Measurements from ENCODE around the gene MRPL34. TPM values are rescaled to one million over a fixed set of nuclear protein-coding genes. Genes with fewer than 3 reads are reported as not detected.
A peak's percentile ranks its signal among the peaks of the same experiment; 100 is the strongest.

The MRPL34 gene
- total RNA-seq, 1 experiment from 2014 or later, result 48.4 TPM

DNA sequence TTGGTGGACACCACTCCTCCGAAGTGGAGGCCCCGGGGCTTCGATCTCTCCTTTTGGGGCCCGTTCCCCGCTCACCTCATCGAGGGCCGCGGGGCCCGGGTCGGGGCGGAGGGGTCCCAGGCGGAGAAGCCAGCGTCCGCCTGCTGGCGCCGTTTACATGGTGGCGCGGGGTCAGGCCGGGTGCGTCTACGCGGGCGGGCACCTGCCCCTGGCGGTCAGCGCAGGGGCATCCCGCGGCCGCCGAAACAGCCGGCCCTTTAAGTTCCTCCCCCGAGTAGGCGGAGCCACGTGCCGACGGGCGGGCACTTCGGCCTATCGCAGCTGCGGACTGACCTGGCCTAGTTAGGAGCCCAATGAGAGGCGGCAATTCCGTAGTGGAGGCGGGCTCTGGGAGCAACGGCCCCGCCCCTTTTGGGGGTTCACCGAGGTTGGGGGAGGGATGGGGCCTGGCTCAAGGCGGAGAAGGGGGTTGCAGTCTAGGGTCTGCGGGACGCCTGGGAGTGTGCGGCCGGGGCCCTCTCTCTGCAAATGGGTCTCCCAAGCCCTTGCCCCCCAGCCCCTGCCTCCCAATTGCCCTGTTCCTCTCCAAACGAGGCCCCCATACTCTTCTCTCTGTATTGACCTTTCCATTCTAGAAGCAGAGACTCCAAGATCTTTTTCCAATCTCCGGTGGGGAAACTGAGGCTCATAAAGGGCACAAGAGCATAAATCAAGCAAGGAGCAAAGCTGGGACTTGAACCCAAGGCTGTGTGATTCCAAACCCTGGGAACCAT is 2.3 kb upstream of the MRPL34 start, which contains the start of gene ABHD8:
Gene ABHD8, minus strand, starts transcription at position 259 of the 773 bp plus-strand sequence. CDS start 1,809 bp downstream, outside the sequence.
- in situ Hi-C loops (cut with HindIII; ENCODE audit: low pct_unique_long_range_greater_than_20kb, low sequenced_read_pairs), result no loop called here

GRCh38 chr19:17303940-17304267 is 1.8 kb upstream of the MRPL34 start:
- in situ Hi-C loops (cut with HindIII; ENCODE audit: low pct_unique_long_range_greater_than_20kb, low sequenced_read_pairs), result no loop called here
- DNase-seq (ENCODE audit: low read depth, low spot score), result no peak

More for the DNA sequence above, 2.3 kb upstream of the MRPL34 start, which contains the start of gene ABHD8:
- peak; percentile 90 for DNase-seq (ENCODE audit: low read depth, low spot score)

GRCh38 chr19:17304386-17305215 is 1.1 kb upstream of the MRPL34 start:
- DNase-seq (ENCODE audit: low read depth, low spot score), result no peak
- in situ Hi-C loops (cut with HindIII; ENCODE audit: low pct_unique_long_range_greater_than_20kb, low sequenced_read_pairs), result no loop called here

DNA sequence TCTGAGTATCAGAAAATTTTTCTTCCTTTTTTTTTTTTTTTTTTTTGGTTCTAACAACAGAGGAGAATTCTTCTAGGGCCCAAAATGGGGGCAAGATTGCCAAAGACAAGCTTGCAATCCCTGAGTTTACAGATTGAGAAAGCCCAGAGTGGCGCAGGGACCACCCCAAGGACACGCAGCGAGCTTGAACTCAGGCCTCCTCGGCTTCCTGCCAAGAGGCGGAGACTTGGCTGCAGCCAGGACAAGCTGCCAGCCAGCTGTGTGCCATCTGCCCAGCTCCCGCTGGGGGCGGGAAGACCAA is 506 bp upstream of the MRPL34 start:
- DNase-seq (ENCODE audit: low read depth, low spot score), result no peak
- in situ Hi-C loops (cut with HindIII; ENCODE audit: low pct_unique_long_range_greater_than_20kb, low sequenced_read_pairs), result no loop called here

DNA sequence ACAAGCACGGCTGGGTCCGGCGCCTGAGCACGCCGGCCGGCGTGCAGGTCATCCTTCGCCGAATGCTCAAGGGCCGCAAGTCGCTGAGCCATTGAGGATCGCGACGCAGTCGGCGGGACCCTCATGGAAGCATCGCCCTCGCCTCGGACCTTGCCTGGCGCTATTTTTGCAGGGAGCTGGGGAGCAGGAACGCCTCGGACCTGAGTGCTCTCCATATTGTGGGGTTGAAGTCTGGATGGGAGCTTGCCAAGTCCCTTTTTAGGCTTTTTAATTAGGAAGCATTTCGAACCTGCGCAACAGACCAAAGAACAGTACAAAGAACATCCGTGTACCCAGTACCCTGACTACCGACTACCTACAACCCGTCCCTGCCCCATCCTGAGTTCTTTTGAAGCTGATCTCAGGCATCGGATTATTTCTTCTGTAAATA is 628 bp downstream of the MRPL34 start:
- in situ Hi-C loops (cut with HindIII; ENCODE audit: low pct_unique_long_range_greater_than_20kb, low sequenced_read_pairs), result no loop called here

GRCh38 chr19:17307876-17308377 is 2.3 kb downstream of the MRPL34 start:
- no peak for DNase-seq (ENCODE audit: low read depth, low spot score)
- in situ Hi-C loops (cut with HindIII; ENCODE audit: low pct_unique_long_range_greater_than_20kb, low sequenced_read_pairs), result no loop called here

More for the DNA sequence above, 628 bp downstream of the MRPL34 start:
- DNase-seq (ENCODE audit: low read depth, low spot score), result peak; percentile 11

DNA sequence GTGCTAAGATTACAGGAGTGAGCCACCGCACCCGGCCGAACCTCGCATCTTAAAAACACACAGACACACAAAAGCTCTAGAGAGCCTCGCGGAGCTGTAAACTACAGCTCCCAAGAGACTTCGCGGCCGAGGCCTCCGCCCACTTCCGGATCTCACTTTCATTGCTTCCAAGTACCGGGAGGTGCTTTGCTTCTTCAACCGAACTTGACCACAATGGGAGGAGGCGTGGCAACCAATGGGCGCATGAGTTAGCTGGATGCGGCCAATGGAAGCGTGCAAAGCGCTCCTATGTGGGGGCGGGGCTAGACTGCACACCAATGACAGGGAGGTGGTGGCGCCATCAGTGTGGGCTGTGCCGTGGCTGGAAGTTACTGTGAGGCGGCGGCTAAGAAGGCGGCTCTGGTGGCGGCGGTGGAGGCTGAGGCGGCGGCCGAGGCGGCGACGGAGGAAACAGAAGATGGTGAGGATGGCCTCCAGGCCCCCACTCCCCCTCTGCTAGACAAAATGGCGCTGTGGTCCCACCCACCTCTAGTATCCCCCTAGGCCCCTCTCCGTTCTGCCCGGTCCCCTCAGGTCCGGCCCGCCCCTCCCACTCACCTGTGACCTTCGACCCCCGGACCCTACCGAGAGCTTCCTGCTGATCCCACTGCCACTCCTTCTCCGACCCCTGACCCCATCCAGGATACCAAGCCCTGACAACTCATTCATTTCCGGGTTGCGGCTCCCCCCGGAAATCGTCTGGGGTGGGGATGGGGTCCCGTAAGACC is 3.7 kb downstream of the MRPL34 start, which contains the start of gene DDA1:
Gene DDA1, plus strand, starts transcription at position 366 of the 767 bp plus-strand sequence. Its CDS starts 92 bp downstream, at position 458.
- in situ Hi-C loops (cut with HindIII; ENCODE audit: low pct_unique_long_range_greater_than_20kb, low sequenced_read_pairs), result no loop called here
- DNase-seq (ENCODE audit: low read depth, low spot score), result peak; percentile 99

DNA sequence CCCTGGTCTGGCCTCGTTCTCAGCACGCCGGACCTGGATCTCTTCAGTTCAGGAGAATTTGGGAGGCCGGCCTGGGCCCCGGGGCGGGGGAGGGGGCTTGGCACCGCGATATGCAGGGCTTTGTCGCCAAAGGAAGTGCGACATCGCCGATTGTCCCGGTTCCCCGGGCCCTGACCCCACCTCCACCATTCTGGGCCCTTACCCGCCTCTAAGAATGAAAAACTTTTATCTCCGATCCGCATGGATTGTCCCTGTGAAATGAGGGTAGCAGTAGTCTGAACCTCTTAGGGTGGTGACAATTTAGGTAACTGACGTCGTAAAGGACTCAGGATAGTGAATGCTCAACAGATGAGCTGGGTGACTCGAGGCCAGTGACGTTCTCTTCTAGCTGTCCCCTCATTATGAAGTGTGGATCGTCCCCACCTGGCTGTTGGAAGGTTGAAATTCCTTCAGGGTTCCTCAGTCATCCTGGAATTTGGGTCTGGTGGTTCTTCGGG is 4.3 kb downstream of the MRPL34 start:
- no peak for DNase-seq (ENCODE audit: low read depth, low spot score)
- in situ Hi-C loops (cut with HindIII; ENCODE audit: low pct_unique_long_range_greater_than_20kb, low sequenced_read_pairs), result no loop called here

DNA sequence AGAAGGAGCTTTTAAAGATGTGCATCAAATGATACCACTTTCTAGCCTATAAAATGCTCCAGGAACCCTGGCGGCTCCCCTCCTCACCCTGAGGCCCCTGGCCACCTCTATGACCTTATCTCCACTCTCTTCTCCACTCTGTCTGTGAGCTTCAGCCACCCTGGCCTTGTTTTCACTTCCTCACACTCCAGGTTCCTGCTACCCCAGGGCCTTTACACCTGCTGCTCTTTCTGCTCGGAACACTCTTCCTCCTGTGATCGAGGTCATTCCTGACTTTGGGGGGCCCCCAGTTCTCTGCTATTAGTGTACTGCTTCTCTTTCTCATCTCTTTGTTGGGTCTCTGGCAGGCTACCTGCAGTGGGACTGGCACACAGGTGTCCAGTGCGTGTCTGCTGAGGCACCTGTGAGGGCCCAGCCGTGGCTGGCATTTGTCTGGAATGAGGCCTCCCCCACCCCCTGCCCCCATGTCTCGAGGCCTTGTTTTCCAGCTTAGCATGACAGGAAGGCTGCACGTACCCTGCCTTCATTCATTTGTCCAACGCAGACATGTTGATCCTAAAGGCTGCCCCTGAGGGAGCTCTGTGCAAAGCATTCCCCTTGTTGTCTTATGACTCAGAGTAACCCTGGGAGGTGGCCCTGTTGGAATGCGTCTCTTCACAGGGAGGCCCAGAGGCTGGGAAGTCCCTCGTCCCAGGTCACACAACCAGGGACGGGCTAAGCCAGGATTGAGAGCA is 6.0 kb downstream of the MRPL34 start:
- no peak for DNase-seq (ENCODE audit: low read depth, low spot score)
- in situ Hi-C loops (cut with HindIII; ENCODE audit: low pct_unique_long_range_greater_than_20kb, low sequenced_read_pairs), result no loop called here

DNA sequence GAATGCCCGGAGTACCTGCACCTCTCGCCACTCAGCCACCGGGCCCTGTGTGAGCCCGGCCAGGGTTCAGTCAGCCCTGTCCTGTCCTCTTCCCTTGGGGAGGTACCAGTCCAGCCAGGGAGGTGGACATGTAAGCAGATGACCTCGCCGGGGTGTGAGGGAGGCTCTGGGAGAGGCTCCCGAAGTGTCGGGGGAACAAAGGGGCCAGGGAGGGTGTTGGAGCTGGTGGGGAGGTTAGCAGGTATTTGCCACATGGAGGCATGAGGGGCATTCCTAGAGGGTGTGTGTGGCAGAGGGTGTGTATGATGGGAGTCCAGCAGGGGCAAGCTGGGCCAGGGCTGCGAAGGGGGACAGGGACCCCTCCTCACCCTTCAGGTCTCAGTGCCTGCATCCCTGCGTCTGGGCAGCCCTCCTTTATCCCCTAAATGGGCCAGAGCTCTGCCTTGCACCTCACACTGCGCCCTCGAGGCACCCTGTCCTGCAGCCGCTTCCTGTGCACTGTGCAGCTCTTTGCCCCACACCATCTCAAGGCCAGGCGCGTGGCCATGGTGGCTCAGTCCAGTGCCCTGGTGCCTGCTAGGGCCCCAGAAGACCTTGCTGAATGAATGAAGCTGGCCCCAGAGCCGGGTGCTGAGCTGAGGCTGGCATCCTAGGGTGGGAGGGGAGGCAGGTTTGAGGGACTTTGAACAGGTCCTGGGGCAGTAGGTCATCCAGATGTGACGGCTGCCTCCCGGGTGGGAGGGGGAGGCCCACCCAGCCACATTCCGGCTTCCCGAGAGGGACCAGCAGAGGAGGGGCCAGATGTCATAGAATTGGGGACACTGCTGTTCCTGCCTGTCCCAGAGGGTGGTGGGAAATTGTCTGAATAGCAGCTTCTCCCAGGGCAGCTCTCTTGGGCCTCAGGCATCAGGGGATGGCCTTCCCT is 6.8 kb downstream of the MRPL34 start:
- in situ Hi-C loops (cut with HindIII; ENCODE audit: low pct_unique_long_range_greater_than_20kb, low sequenced_read_pairs), result no loop called here
- DNase-seq (ENCODE audit: low read depth, low spot score), result no peak

DNA sequence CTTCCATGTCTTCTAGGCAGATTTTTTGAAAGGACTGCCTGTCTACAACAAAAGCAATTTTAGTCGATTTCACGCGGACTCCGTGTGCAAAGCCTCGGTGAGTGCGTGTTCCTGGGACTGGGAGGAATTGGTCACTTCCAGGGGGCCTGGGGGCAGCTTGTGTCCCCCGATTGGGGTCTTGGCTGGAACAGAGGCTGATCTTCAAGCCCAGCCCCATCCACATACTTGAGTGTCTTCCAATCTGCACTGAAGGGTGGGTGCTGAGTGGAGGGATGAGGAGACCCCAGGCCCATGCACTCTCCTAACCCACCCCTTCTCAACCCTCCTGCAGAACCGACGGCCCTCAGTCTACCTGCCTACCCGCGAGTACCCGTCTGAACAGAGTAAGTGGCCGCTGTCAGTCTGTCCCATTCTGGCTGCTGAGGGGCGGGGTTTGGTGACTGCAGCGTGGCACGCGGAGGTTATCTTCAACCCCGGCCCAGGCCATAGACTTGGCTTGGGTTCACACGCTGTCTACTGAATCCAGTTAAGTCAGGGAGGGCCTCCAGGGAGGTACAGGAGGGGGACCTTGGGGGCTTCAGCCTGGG is 8.4 kb downstream of the MRPL34 start:
- in situ Hi-C loops (cut with HindIII; ENCODE audit: low pct_unique_long_range_greater_than_20kb, low sequenced_read_pairs), result no loop called here

DNA sequence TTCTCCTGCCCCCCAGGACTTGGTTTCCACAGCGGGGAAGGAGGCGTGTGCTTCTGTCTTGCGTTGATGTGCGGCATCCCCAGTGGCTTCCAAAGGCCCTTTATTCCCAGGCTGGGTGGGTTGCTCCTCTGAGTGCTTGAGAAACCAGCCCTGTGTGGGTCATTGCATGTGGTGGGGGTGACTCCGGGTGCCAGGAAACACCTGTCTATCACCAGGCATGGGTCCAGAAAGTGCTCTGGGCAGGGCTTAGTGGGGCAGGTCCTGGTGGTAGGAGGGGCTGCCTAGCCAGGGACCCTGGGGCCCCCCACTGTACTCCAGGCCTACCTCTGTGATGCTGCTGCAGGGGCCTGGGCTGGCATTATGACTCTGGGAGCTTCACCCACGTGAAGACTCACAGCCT is 13.3 kb downstream of the MRPL34 start:
- in situ Hi-C loops (cut with HindIII; ENCODE audit: low pct_unique_long_range_greater_than_20kb, low sequenced_read_pairs), result no loop called here
- no peak for DNase-seq (ENCODE audit: low read depth, low spot score)

More for the DNA sequence above, 8.4 kb downstream of the MRPL34 start:
- no peak for DNase-seq (ENCODE audit: low read depth, low spot score)

DNA sequence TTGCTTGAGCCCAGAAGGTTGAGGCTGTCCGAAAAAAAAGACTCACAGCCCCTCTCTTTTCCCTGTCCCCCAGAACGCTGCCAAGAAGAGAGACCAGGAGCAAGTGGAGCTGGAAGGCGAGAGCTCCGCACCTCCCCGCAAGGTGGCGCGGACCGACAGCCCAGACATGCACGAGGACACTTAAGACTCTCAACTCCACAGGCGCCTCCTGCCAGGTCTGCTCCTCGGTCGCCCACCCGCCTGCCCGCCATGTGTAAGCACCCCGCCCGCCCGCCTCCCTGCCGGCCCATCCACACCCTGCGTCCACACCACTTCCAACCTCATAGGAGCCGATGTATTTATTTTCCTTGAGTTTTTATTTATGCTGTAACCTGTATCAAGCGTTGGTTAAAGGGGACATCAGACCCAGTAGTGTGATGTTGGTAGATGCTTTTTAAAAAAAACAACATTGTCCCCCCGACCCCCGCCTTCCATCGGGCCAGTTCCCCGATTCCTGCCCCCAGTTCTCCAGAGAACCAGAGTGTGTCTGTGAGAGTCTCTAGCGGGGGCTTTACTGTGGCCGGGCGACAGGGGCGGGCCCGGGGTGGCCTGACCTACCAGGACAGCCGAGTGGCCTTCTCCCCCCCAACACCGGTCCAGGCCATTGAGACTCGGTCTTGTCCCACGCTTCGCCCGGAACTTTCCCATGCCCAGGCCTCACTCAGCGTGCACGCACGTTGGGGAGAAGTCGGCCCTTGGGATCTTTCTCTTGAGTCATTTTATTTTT is 14.0 kb downstream of the MRPL34 start:
- in situ Hi-C loops (cut with HindIII; ENCODE audit: low pct_unique_long_range_greater_than_20kb, low sequenced_read_pairs), result no loop called here
- no peak for DNase-seq (ENCODE audit: low read depth, low spot score)

GRCh38 chr19:17320435-17320834 is 14.8 kb downstream of the MRPL34 start:
- in situ Hi-C loops (cut with HindIII; ENCODE audit: low pct_unique_long_range_greater_than_20kb, low sequenced_read_pairs), result no loop called here
- DNase-seq (ENCODE audit: low read depth, low spot score), result no peak
